ENCODE data around the gene KRT4. TPM values are rescaled to one million over a fixed set of nuclear protein-coding genes. Genes with fewer than 3 reads are reported as not detected.

Gene KRT4
- polyA plus RNA-seq, 1 donor from 2014 or later, result not detected

DNA sequence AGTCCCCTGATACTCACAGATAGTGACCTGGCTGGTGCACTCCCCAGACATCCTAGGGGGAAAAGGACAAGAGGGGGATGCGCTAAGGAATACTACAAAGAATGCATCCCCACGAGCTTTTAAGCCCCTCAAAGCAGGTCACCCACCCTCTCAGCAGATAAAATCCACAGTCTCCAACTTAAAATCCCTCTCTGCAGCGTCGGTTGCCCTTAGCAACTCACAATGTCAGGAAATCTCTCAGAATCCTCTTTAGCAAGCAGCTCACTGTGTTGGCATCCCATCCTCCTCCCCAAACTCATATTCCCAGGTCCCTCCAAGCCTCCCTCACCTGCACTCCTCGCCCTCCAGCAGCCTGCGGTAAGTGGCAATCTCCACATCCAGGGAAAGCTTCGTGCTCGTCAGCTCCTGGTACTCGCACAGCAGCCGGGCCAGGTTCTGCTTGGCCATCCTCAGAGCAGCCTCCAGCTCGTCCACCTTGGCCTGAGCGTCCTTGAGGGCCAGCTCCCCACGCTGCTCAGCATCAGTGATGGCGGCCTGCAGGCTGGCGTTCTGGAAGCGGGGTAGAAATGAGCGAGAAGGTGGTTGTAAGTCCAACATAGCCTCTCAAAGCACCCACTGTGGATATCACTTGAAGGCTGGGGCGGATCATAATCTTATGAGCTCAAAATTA lies 25.7 kb upstream of the KRT4 start:
- H3K27me3 ChIP-seq (ENCODE audit: insufficient read depth, low read depth, low read length), result no peaks in the 10 kb centered on the region

DNA sequence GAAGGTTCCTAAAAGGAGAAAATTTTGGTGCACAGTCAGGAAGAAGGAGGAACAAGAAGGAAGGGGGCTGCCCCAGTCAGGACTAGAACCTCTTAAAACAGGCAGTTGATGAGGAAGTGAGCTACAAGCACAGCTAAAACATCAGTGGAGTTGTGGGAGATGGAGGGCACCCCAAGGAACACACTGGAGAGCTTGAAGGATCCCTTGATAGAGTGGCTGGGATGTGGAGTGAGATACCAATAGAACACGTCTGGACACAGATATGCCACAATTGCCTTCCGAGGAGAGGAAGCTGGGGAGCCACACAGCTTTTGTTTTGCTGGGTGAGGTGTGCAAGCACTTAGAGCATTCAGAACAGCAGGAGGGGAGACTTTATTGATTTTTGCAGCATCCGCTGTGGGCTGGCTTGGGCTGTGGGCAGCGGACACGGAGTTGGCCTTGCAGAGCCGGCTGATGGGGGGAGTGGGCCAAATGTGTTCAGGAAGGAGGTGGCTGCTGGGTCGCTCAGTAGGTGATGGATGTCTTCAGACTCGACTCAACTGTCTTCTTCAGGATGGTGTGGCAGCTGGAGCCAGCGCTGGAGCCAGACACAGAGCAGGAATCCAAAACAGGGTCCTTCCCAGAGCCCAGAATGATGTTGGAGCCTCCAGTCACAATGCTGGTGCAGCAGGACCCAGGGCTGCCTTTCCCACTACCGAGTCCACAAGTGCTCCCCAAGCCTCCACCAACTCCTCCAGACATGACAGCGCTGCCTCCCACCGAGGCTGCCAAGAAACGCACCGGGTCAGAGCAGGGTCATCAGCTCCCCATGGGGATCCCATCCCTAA lies 24.9 kb upstream of the KRT4 start:
- Histone ChIP-seq H3K27me3 (ENCODE audit: insufficient read depth, low read depth, low read length) (no peaks in the 10 kb centered on the region), H3K4me3 (ENCODE audit: low read length) (no peak overlapping the region), H3K9me3 (ENCODE audit: low read length) (no peaks in the 10 kb centered on the region), H3F3A (ENCODE audit: insufficient read depth, low read length, poor library complexity, severe bottlenecking) (no peaks in the 10 kb centered on the region), H3K9me2 (ENCODE audit: insufficient read depth, low read length) (no peaks in the 10 kb centered on the region), H3K27ac (ENCODE audit: low read length) (no peak overlapping the region), H2AFZ (ENCODE audit: low read depth, low read length) (no peak overlapping the region), H3K79me2 (replicated peaks; ENCODE audit: insufficient read depth, low read length) (no peaks in the 10 kb centered on the region), H3K4me2 (ENCODE audit: low read length) (no peak overlapping the region), H3K36me3 (ENCODE audit: insufficient read depth, low read length) (no peaks in the 10 kb centered on the region), H3K9ac (ENCODE audit: low read length) (no peak overlapping the region), H4K20me1 (ENCODE audit: insufficient read depth) (no peaks in the 10 kb centered on the region)
- TF ChIP-seq SMC3 (conservative IDR thresholded peaks at IDR 0.05; ENCODE audit: poor library complexity) (no peak), MXI1 (conservative IDR thresholded peaks at IDR 0.05; ENCODE audit: poor library complexity, severe bottlenecking) (no peak), POLR2AphosphoS5 (IDR thresholded peaks at IDR 0.05) (no peak), RAD21 (conservative IDR thresholded peaks at IDR 0.05) (no peak), TAF1 (IDR thresholded peaks at IDR 0.05; ENCODE audit: low read depth) (no peak), EP300 (conservative IDR thresholded peaks at IDR 0.05; ENCODE audit: poor library complexity, severe bottlenecking) (no peak), EZH2 (IDR thresholded peaks at IDR 0.05; ENCODE audit: borderline replicate concordance, insufficient read depth, low read length, poor library complexity, severe bottlenecking) (no peak)
- TF ChIP-seq, protein P1, sequence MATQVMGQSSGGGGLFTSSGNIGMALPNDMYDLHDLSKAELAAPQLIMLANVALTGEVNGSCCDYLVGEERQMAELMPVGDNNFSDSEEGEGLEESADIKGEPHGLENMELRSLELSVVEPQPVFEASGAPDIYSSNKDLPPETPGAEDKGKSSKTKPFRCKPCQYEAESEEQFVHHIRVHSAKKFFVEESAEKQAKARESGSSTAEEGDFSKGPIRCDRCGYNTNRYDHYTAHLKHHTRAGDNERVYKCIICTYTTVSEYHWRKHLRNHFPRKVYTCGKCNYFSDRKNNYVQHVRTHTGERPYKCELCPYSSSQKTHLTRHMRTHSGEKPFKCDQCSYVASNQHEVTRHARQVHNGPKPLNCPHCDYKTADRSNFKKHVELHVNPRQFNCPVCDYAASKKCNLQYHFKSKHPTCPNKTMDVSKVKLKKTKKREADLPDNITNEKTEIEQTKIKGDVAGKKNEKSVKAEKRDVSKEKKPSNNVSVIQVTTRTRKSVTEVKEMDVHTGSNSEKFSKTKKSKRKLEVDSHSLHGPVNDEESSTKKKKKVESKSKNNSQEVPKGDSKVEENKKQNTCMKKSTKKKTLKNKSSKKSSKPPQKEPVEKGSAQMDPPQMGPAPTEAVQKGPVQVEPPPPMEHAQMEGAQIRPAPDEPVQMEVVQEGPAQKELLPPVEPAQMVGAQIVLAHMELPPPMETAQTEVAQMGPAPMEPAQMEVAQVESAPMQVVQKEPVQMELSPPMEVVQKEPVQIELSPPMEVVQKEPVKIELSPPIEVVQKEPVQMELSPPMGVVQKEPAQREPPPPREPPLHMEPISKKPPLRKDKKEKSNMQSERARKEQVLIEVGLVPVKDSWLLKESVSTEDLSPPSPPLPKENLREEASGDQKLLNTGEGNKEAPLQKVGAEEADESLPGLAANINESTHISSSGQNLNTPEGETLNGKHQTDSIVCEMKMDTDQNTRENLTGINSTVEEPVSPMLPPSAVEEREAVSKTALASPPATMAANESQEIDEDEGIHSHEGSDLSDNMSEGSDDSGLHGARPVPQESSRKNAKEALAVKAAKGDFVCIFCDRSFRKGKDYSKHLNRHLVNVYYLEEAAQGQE (IDR thresholded peaks at IDR 0.05; ENCODE audit: borderline replicate concordance), result no peak

More for the DNA sequence above, 25.7 kb upstream of the KRT4 start:
- no peaks in the 10 kb centered on the region for H3K36me3 ChIP-seq (ENCODE audit: insufficient read depth, low read length)
- H3K9me3 ChIP-seq (ENCODE audit: low read length), result no peaks in the 10 kb centered on the region
- H4K20me1 ChIP-seq (ENCODE audit: insufficient read depth), result no peaks in the 10 kb centered on the region
- H3F3A ChIP-seq (ENCODE audit: insufficient read depth, low read length, poor library complexity, severe bottlenecking), result no peaks in the 10 kb centered on the region
- no peaks in the 10 kb centered on the region for H3K79me2 ChIP-seq (replicated peaks; ENCODE audit: insufficient read depth, low read length)
- H2AFZ ChIP-seq (ENCODE audit: low read depth, low read length), result no peak overlapping the region
- no peak overlapping the region for H3K4me2 ChIP-seq (ENCODE audit: low read length)
- TF ChIP-seq MXI1 (conservative IDR thresholded peaks at IDR 0.05; ENCODE audit: poor library complexity, severe bottlenecking) (no peak), CTCF (IDR thresholded peaks at IDR 0.05; ENCODE audit: poor library complexity, severe bottlenecking) (no peak), RAD21 (conservative IDR thresholded peaks at IDR 0.05) (no peak), SMC3 (conservative IDR thresholded peaks at IDR 0.05; ENCODE audit: poor library complexity) (no peak), POLR2AphosphoS5 (IDR thresholded peaks at IDR 0.05) (no peak), EZH2 (IDR thresholded peaks at IDR 0.05; ENCODE audit: borderline replicate concordance, insufficient read depth, low read length, poor library complexity, severe bottlenecking) (no peak), EP300 (conservative IDR thresholded peaks at IDR 0.05; ENCODE audit: poor library complexity, severe bottlenecking) (no peak), TAF1 (IDR thresholded peaks at IDR 0.05; ENCODE audit: low read depth) (no peak)
- TF ChIP-seq, protein P1 (IDR thresholded peaks at IDR 0.05; ENCODE audit: borderline replicate concordance), result no peak
- no peak overlapping the region for H3K27ac ChIP-seq (ENCODE audit: low read length)
- no peak overlapping the region for H3K4me3 ChIP-seq (ENCODE audit: low read length)
- no peak overlapping the region for H3K9ac ChIP-seq (ENCODE audit: low read length)
- no peaks in the 10 kb centered on the region for H3K9me2 ChIP-seq (ENCODE audit: insufficient read depth, low read length)

All from neural cell (in vitro differentiated cells).